OCI-LY7 (cell line): ENCODE results near the gene RBL2.

ENCODE experiments used
- EZH2phosphoT487 ChIP-seq: fragments of 200-600 bp; sonication (generic); IDR thresholded peaks from 2 replicates; pipeline ENCODE4 v1.6.1; 2018; ENCODE audit warnings: low read depth, borderline replicate concordance, mild to moderate bottlenecking, mixed run types, antibody characterized with exemption, low read length, moderate library complexity, mixed read lengths
- TF ChIP-seq, protein P1 (sequence below): fragments of 200-600 bp; sonication (generic); conservative IDR thresholded peaks from 2 replicates; pipeline ENCODE4 v1.5.1; 2014; ENCODE audit warnings: mild to moderate bottlenecking, antibody characterized with exemption, low read length, moderate library complexity, mixed read lengths

GRCh38 chr16:53501216-53501859 is 67.1 kb downstream of the RBL2 start:
- TF ChIP-seq, protein P1, sequence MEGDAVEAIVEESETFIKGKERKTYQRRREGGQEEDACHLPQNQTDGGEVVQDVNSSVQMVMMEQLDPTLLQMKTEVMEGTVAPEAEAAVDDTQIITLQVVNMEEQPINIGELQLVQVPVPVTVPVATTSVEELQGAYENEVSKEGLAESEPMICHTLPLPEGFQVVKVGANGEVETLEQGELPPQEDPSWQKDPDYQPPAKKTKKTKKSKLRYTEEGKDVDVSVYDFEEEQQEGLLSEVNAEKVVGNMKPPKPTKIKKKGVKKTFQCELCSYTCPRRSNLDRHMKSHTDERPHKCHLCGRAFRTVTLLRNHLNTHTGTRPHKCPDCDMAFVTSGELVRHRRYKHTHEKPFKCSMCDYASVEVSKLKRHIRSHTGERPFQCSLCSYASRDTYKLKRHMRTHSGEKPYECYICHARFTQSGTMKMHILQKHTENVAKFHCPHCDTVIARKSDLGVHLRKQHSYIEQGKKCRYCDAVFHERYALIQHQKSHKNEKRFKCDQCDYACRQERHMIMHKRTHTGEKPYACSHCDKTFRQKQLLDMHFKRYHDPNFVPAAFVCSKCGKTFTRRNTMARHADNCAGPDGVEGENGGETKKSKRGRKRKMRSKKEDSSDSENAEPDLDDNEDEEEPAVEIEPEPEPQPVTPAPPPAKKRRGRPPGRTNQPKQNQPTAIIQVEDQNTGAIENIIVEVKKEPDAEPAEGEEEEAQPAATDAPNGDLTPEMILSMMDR, result no peak
- TF ChIP-seq EZH2phosphoT487, result no peak
